GM10847 (cell line): ENCODE results near the gene TNFAIP1.
A peak's percentile ranks its signal among the peaks of the same experiment; 100 is the strongest.

Experiments used
- POLR2A ChIP-seq: IDR thresholded peaks from 2 replicates; pipeline ENCODE4 v1.6.1; 2011; ENCODE audit not compliant: insufficient read length; ENCODE audit errors: extremely low read depth

The TNFAIP1 gene, protein sequence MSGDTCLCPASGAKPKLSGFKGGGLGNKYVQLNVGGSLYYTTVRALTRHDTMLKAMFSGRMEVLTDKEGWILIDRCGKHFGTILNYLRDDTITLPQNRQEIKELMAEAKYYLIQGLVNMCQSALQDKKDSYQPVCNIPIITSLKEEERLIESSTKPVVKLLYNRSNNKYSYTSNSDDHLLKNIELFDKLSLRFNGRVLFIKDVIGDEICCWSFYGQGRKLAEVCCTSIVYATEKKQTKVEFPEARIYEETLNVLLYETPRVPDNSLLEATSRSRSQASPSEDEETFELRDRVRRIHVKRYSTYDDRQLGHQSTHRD

DNA sequence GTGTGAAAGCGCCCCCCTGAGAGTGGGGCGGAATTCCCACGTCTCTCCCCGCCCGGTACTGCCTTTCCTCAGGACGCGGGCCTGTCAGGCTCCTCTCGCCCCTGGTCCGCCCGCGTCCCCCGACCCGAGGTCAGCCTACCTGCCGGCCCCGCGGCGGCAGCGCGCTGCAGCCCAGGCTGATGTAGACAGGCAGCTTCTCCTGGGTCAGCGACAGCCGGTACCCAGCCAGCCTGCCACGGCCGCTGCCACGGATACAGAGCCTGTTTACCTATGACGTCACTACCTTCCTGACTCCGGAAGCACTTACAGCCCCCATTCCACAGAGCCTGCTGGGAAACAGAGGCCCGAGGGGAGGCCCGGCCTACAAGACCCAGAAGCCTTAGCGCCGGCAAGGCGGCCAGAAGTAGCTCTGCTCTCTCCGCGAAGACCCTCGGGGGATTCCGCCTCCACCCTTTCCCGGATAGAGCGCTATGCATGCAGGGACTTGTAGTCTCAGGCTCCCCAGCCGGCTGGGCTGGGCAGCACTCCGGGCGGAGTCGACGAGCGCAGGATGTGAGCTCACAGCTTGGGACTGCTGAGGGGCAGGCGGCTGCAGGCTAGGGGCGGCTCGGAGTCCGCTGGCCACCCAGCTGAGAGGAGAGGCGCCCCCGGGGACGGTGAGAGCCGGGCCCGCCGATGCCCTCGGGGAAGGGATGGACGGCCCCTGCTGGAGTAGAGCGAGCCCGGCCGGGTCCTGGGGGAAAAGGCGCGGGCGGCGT is at the start of gene TNFAIP1, which contains the start of gene IFT20:
Gene TNFAIP1 (plus strand): TSS at position 561 of the 758 bp plus-strand sequence. CDS start 3,761 bp downstream, outside the sequence.
Gene IFT20 (minus strand): TSS at position 272 of the 758 bp plus-strand sequence. CDS start 3,487 bp downstream, outside the sequence.
- peak; percentile 78 for TF ChIP-seq POLR2A

DNA sequence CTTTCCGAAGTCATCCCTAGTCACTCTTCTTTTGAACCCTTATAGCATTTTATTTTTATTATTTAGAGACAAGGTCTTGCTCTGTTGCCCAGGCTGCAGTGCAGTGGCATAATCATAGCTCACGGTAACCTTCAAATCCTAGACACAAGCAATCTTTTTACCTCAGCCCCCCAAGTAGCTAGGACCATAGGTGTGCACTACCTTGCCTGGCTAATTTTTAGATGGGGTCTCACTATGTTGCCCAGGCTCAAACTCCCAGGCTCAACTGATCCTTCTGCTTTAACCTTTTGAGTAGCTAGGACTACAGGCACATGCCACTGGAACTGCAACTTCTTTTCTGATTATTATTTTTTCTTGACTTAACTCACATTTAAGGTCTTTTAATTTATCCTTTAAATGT is 49.6 kb upstream of the TNFAIP1 start:
- TF ChIP-seq POLR2A: no peak

DNA sequence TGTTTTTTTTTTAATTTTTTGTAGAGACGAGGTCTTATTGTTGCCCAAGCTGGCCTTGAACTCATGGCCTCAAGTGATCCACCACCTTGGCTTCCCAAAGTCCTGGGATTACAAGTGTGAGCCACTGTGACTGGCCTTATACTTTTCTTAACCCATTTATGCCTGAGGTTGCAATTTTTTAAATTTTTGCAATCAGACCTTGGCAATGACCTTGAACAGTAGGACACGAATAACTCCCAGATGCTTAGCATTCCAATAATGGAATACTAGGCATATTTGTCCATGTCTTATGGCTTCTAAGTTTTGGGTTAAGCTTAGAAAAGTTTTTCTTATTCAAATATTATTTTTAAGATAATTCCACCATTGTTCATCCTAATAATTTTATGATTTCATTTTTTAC is 44.9 kb upstream of the TNFAIP1 start:
- TF ChIP-seq POLR2A: no peak

DNA sequence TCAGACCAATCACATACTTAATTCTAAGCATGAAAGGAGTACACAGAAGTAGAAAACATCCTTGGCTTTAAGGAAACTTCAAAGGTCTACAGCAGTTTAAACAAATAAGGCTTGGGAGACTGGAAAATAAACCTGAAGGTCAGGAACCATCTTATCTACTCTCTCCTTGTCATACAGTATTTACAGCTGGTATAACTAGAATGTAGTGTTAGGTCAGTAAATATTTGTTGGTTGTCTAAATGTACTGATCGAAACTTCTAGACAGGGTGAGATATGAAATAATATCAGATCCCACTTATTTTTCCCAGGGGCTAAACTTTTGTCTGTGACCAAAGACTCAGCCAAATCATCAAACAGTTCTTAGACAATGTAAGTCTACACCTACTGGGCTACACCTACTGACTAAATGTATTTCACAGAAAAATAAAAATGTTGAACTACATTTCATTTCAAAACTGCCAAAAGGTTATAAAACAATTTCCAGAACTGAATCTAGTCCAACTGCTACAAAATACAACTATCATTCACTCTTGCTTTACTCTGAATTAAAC is 43.7 kb upstream of the TNFAIP1 start:
- TF ChIP-seq POLR2A: no peak

DNA sequence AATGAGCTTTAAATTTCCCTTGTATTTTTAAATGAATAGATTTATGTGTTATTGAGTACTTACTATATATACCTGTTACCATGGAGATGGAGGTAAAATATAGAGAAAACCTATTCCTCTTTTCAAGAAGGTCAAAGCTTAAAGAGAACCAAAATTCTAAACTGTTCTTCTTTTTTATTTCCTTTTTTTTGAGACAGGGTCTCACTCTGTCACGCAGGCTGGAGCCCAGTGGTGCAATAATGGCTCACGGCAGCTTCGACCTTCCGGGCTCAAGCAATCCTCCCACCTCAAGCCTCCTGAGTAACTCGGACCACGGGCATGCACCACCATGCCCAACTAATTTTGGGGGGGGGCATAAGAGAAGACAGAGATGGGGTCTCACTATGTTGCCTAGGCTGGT is 41.6 kb upstream of the TNFAIP1 start:
- no peak for TF ChIP-seq POLR2A

DNA sequence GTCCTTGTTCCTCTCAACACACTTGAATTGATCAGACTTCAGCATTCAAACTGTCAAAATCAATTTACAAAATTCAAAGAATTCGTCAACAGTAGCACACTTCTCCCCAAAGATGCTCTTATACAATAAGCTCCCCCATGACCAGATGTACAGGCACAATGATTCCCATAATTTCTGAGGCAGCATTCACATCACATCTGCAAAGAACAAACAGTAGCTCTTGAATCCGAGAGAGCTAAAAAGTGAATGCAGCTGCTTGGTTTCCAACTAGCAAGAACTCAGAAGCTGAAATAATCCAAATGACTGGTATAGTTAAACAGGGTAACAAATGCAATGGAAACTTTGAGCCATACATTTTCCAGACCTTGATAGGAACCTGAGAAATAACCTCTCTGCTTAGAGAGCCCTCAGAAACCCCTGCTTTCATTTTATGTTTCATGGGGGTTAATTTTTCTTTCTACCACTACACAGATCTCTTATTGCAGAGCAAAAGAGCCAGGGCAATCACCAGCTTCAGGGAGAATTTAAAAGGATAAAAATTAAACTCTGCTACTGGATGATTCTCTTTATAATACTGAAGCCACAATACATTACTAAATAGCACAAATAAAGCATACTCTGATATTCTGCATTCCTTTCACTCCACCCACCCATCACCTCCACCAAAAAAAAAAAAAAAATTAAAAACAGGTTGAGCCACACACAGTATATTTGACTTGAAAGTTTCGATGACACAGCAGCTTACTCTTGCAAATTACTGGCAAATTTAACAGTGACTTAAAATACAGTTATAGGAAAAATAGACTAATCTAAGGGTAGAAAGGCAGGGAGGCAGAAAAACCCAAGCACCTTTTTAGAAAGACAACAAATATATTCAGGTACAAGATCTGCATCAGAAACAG is 39.6 kb upstream of the TNFAIP1 start:
- TF ChIP-seq POLR2A: no peak

DNA sequence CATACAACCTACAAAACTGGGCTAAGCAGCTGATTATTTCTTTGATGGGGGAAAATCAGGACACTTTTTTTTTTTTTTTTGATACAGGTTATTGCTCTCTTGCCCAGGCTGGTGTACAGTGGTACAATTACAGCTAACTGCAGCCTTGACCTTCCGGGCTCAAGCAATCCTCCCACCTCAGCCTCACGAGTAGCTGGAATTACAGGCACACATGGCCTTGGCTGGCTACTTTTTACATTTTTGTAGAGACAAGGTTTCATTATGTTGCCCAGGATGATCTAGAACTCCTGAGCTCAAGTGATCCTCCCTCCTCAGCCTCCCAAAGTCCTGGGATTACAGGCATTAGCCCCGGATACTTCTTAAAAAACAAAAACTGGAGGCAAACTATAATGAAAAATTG is 37.1 kb upstream of the TNFAIP1 start:
- TF ChIP-seq POLR2A: no peak

DNA sequence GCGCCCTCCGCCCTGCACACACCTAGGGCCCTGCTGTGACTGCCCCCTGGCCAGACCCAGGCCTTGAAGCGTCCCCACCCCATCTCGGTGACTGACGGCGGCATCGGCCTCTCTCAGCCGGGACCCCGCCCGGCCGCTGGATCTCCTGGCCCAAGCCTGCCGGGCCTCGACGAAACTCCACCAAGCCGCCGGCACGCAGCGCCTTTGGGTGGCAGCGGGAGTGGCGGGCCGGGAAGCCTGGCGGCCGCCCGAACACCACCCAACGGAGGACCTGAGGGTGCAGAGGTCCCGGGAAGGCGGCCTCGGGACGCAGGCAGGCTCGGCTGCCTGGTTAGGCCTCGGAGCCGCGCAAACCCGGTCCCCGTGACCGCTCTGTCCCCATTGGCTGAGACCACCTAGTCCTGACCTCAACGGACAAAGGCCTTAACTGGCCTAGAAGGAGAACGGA is 28.6 kb upstream of the TNFAIP1 start:
- TF ChIP-seq POLR2A: no peak

DNA sequence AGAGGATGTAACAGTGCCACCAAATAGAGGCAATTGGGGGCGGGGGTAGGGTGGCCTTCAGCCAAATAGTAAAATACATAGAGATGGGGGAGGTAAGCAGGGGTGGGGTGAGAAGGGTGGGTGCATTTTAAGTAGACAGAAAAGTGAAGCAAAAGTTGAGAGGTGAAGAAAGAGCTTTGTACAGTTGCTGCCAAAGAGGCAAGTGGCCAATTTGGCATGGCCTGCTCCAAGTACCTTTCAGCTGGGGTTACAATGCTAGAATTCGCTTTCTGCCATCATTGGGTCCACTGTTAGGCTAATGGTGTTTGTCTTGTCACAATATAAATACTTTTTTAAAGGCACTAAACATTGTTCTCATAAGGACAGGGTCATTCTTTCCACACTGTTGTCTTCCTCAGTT is 21.7 kb upstream of the TNFAIP1 start:
- no peak for TF ChIP-seq POLR2A

DNA sequence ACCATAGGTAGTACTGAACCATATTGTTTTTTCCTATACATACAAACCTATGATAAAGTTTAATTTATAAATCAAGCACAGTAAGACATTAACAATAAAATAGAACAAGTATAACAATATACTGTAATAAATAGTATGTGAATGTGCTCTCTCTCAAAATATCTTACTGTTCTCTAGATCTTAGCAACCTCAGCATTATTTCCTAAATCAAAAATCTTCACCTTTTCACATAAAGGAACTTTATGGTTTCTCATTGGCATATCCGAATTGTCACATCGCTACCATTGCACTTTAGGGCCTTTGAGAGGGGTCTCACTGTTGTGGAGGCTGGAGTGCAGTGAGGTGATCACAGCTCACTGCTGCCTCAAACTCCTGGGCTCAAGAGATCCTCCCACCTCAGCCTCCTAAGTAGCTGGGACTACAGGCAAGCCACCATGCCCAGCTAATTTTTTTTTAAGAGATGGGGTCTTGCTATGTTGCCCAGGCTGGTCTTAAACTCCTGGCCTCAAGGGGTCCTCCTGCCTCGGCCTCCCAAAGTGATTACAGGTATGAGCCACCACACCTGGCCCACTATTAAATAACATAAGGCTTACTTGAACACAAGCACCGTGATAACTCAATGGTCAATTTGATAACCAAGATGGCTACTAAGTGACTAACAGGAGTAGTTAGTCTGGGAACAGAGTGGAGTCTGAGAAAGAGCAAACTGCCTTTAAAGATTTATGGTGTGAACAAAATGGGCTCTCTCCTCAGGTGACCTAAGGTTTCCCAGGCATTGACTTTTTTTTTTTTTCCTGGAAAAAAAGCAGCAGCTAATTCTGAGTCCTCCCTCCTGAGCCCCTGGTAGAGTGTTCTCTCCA is 19.5 kb upstream of the TNFAIP1 start:
- no peak for TF ChIP-seq POLR2A

DNA sequence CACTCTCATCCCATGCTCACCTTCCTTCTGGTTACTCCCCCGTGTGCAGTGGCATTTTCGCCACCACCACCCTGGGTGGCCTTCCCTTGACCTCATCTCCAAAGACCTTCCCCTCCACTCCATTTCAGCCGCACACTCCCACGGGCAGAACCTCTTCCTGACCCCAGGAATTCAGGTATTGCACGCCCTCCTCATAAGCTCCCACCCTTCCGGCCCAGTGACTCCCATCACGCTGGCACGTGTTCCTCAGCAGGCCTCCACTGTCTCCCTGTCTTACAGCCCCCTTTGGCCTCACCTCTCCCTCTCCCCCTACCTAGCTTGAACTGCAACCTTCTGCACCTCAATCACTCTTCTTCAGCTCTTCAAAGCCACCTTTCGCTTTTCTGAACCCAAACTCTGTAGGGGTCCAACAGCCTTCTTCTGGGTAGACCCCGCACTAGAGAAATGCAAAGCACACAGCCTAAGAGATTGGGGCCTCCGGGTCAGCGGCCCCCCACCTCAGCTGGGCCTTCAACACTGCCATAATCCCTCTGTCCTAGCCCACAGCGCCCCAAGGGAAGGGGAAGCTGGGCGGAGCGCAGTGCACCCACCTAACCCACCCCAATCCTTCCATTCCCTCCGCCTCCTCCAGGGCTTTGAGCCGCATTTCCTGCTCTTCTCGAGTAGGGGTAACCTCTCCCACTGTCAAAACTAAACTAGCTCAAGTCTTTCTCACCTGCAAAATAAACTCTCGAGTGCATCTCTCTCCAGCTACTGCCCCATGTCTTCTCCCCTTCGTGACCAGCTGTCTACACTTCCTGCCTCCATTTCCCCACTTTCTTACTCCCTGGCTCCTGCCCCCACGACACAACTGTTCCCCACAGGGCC is 18.2 kb upstream of the TNFAIP1 start:
- TF ChIP-seq POLR2A: no peak

DNA sequence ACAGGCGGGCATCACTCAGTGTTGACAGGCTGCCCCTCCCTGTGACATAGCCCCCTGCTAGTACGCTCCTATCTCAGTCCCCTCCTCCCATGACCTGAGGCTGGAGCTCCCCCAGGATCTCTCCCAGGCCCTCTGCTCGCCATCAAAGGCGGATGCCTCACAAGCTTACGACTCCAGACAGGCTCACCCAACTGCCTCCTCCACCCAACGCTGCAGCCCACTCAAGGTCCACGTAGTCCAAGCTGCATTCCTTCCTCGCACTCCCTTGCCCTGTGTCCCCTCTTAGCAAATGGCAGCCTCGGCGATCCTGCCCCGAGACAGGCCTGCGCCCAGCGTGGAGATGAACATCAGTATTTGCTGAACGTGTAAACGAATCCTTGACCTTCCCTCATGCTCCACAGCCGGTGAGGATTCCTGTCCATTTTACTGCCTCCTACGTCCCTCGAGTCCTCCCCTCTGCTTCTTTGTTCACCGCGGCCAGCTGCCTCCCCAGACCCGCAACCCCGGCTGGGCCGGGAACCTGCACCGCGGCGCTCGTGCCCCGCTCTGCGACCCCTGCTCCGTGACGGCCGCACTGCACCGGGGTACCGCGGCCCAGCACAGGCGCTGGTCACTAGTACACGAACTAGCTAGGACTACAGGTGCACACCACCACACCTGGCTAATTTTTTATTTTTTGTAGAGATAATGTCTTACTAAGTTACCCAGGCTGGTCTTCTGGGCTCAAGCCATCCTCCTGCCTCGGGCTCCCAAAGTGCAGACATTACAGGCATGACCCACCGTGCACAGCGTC is 17.4 kb upstream of the TNFAIP1 start:
- no peak for TF ChIP-seq POLR2A
